GM12878 (cell line): Measurements from ENCODE around the gene AHCY. TPM values are rescaled to one million over a fixed set of nuclear protein-coding genes. Genes with fewer than 3 reads are reported as not detected.

Experiments used
- ATAC-seq: fragments of 200-7000 bp; cut with Tn5 transposase; 3 replicates; pipeline ENCODE4 v1.9.1; 2020; ENCODE audit warnings: mild to moderate bottlenecking, moderate library complexity
- BruUV-seq: library from RNA; stranded (reverse); fragments of 400-500 nt; replicated peaks from 2 replicates; lab custom pipeline; 2021; lab: Mats Ljungman, UMichigan
- CTCF ChIA-PET: fragments of 300-600 bp; sonication (Branson Sonifier 250); formaldehyde crosslinking; extraction: SDS; loops from one replicate; lab custom pipeline; 2021; ENCODE audit warnings: inconsistent platforms; lab: Yijun Ruan, JAX
- POLR2A ChIA-PET: fragments of 350-600 bp; formaldehyde crosslinking; extraction: SDS; loops from one replicate; lab custom pipeline; 2021; ENCODE audit warnings: inconsistent platforms; lab: Charles Lee
- RAD21 ChIA-PET: fragments of 300-600 bp; sonication (Branson Sonifier 250); formaldehyde crosslinking; loops from one replicate; lab custom pipeline; 2023; ENCODE audit warnings: antibody characterized with exemption; ENCODE audit not compliant: unreplicated experiment; lab: Charles Lee
- SMC1A ChIA-PET: fragments of 300-600 bp; sonication (Branson Sonifier 250); formaldehyde crosslinking; loops from one replicate; lab custom pipeline; 2023; ENCODE audit not compliant: unreplicated experiment, uncharacterized antibody; lab: Charles Lee
- DNase-seq: peaks from one replicate; pipeline ENCODE4 v3.0.0-alpha.2; 2011; ENCODE audit warnings: low read depth, low spot score
- FAIRE-seq: peaks from 3 replicates; lab custom pipeline; 2011; peaks lifted over from hg19 to GRCh38; lab: Jason Lieb, UNC
- H2AFZ ChIP-seq: 2 replicates; pipeline ENCODE4 v1.6.0; 2011; ENCODE audit warnings: low read depth, low read length, control low read depth; ENCODE audit not compliant: control insufficient read depth
- H3K27ac ChIP-seq: 2 replicates; pipeline ENCODE4 v1.5.1; 2011; ENCODE audit warnings: control low read depth; ENCODE audit not compliant: control insufficient read depth, insufficient read depth
- H3K27me3 ChIP-seq, 2 experiments: replicated peaks in 1 of 2; 2 replicates each; pipeline versions ENCODE4 v1.6.0 to v1.6.1; 2011; ENCODE audit warnings: low read length in 1 of 2; ENCODE audit not compliant: control insufficient read depth in 2 of 2, insufficient read depth in 2 of 2
- H3K36me3 ChIP-seq, 2 experiments: 2 replicates each; pipeline ENCODE4 v1.5.1; 2011; ENCODE audit warnings: low read length in 1 of 2; ENCODE audit not compliant: control insufficient read depth in 2 of 2, insufficient read depth in 2 of 2
- H3K4me1 ChIP-seq: 2 replicates; pipeline ENCODE4 v1.6.1; 2011; ENCODE audit warnings: mild to moderate bottlenecking, low read length, moderate library complexity, mixed read lengths; ENCODE audit not compliant: control insufficient read depth, insufficient read depth
- H3K4me2 ChIP-seq: 2 replicates; pipeline ENCODE4 v1.6.0; 2011; ENCODE audit warnings: control low read depth; ENCODE audit not compliant: control insufficient read depth, insufficient read depth
- H3K4me3 ChIP-seq: fragments of 200-600 bp; sonication (generic); 2 replicates; pipeline ENCODE4 v1.5.1; 2016
- H3K79me2 ChIP-seq: 2 replicates; pipeline ENCODE4 v1.6.0; 2011; ENCODE audit warnings: low read length; ENCODE audit not compliant: control insufficient read depth, insufficient read depth
- H3K9ac ChIP-seq: 2 replicates; pipeline ENCODE4 v1.8.0; 2011; ENCODE audit warnings: low read length, control low read depth, mixed read lengths; ENCODE audit not compliant: control insufficient read depth, insufficient read depth
- H3K9me3 ChIP-seq: replicated peaks from 3 replicates; pipeline ENCODE4 v1.5.1; 2011; ENCODE audit warnings: mild to moderate bottlenecking, low read length; ENCODE audit not compliant: control insufficient read depth, insufficient read depth
- H4K20me1 ChIP-seq: 2 replicates; pipeline ENCODE4 v1.6.0; 2011; ENCODE audit not compliant: control insufficient read depth, insufficient read depth
- BCL11A ChIP-seq: IDR thresholded peaks from 2 replicates; pipeline ENCODE4 v1.6.1; 2011; ENCODE audit warnings: low read depth, low read length
- ETV6 ChIP-seq, 2 experiments: fragments of 450-650 bp in 1 of 2; IDR thresholded peaks in 1 of 2; conservative IDR thresholded peaks in 1 of 2; 2 replicates each; pipeline ENCODE4 v1.6.1; 2014; ENCODE audit warnings: antibody characterized with exemption in 1 of 2, borderline replicate concordance in 1 of 2, low read depth in 1 of 2, mild to moderate bottlenecking in 1 of 2, moderate library complexity in 1 of 2
- FOXK2 ChIP-seq: fragments of 450-650 bp; IDR thresholded peaks from 2 replicates; pipeline ENCODE4 v1.6.1; 2017; ENCODE audit warnings: mild to moderate bottlenecking, moderate library complexity
- IKZF2 ChIP-seq, 2 experiments: fragments of 450-650 bp; IDR thresholded peaks; 2 replicates each; pipeline ENCODE4 v1.6.1; 2017; ENCODE audit warnings: mild to moderate bottlenecking in 2 of 2, moderate library complexity in 2 of 2
- MXI1 ChIP-seq: fragments of 150-350 bp; IDR thresholded peaks from 2 replicates; pipeline ENCODE4 v1.6.1; 2011; ENCODE audit warnings: low read depth, mild to moderate bottlenecking, inconsistent platforms, low read length, improper control_type of control experiment
- NBN ChIP-seq: fragments of 450-650 bp; IDR thresholded peaks from 2 replicates; pipeline ENCODE4 v1.6.1; 2016
- WGBS: methylation state at CpG from one replicate; pipeline ENCODE4 v1.1.6; 2016; ENCODE audit warnings: low lambda C conversion rate; ENCODE audit not compliant: insufficient replicate concordance, insufficient coverage; ENCODE audit errors: missing lambda C conversion rate; 5-methylcytosine and 5-hydroxymethylcytosine counted together
- in situ Hi-C: fragments of 300-500 bp; cut with MboI; formaldehyde crosslinking; loops from 9 replicates; pipeline ENCODE4 v1.14.3; 2018; ENCODE audit warnings: mixed read lengths
- intact Hi-C: fragments of 100-400 bp; cut with micrococcal nuclease; formaldehyde crosslinking; loops from one replicate; pipeline ENCODE4 v1.14.2; 2022; ENCODE audit not compliant: unreplicated experiment
- polyA plus RNA-seq, 11 experiments: library from polyadenylated mRNA; depleted of rRNA in 4 of 11; unstranded in 6 of 11; stranded (reverse) in 5 of 11; fragments of >200 nt; fragmentation: Nextera tagmentation in 4 of 11; fragmentation: Illumina TruSeq in 1 of 11; extraction: Ambion mirVana in 4 of 11; extraction: Trizol in 1 of 11; gene quantifications; 1 replicate in 1 of 11; 2 replicates in 10 of 11; pipeline versions ENCODE4 v1.2.1 to v1.2.3, GENCODE V29; 2011 to 2016; ENCODE audit warnings: inconsistent platforms in 2 of 11, missing spikeins in 2 of 11, low read depth in 1 of 11
- total RNA-seq, 4 experiments: library from RNA; depleted of rRNA in 3 of 4; stranded (reverse); fragments of >200 nt in 3 of 4; fragmentation: Illumina TruSeq in 1 of 4; extraction: Trizol in 1 of 4; gene quantifications; 2 replicates each; pipeline versions ENCODE4 v1.2.1 to v1.2.3, GENCODE V29; 2013 to 2021

AHCY gene
- total and polyA plus RNA-seq, 10 of the 15 experiments (the other 5 are each of a cell fraction or from before 2014, with no cell fraction given): 84.9 to 223 (median 181) TPM

DNA sequence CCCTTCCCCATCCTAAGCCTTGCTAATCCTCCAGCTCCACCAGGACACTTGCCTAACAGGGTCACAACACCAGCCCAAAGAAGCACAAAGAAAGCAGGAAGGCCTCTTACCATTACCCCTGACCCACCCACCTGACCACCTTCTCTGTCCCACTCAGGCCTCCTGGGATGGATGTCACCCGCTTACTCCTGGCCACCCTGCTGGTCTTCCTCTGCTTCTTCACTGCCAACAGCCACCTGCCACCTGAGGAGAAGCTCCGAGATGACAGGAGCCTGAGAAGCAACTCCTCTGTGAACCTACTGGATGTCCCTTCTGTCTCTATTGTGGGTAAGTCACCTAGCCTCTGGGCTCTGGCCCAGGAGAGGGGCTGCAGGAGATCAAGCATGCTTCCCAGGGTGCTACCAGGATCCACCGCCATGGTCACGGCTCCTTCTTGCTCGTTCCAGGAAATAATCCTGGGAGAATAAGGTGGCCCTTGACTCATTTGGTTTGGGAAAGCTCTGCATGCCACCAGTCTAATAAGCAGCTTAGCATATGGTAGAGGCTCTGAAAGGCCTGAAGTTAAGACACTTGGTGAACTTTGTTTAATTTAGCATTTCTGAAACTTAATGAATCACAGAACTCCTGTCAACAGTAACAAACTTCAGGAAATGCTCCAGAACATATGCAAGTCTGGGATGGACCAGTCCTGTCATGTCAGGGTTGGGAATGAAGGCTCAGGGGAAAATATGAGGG lies 42.8 kb downstream of the AHCY start:
- ChIA-PET SMC1A (no interaction called here), CTCF (interaction anchor here (0.6 to 0.7 kb wide), 2 partner anchors 96 to 222 kb away, joined by 3 read pairs; no protein-coding TSS in a partner anchor), RAD21 (no interaction called here), POLR2A (interaction anchor here (0.6 kb wide), 1 partner anchor 45 kb away, joined by 4 read pairs; no protein-coding TSS in a partner anchor)
- WGBS: 82% methylated on average over 5 of the region's 5 CpGs
- Histone ChIP-seq H3K27ac (no peak overlapping the region), H3K4me2 (no peak overlapping the region), H3K4me1 (peaks cover 5% of the 10 kb centered on the region; the same call in 1 of the 2 replicates), H4K20me1 (no peaks in the 10 kb centered on the region), H3K9me3 (no peaks in the 10 kb centered on the region), H2AFZ (no peak overlapping the region), H3K27me3 (no peaks in the 10 kb centered on the region), H3K4me3 (no peak overlapping the region), H3K36me3 (no peaks in the 10 kb centered on the region), H3K9ac (no peak overlapping the region), H3K79me2 (no peaks in the 10 kb centered on the region)
- BruUV-seq: no TSS peak
- ATAC-seq (no peak), DNase-seq (no peak), FAIRE-seq (no peak)
- intact Hi-C loops (no loop called here), in situ Hi-C loops (no loop called here)
- TF ChIP-seq BCL11A (no peak), FOXK2 (peak; percentile 24; the same call in 1 of the 2 replicates)

- Histone ChIP-seq H4K20me1 (no peaks in the 10 kb centered on the region), H3K36me3 (no peaks in the 10 kb centered on the region), H3K79me2 (no peaks in the 10 kb centered on the region), H2AFZ (no peak overlapping the region), H3K9ac (no peak overlapping the region), H3K4me2 (no peak overlapping the region), H3K4me1 (no peaks in the 10 kb centered on the region), H3K4me3 (no peak overlapping the region), H3K9me3 (no peaks in the 10 kb centered on the region), H3K27me3 (no peaks in the 10 kb centered on the region), H3K27ac (no peak overlapping the region)
- 71% methylated on average over 5 of the region's 5 CpGs for WGBS
- FAIRE-seq (no peak), ATAC-seq (no peak), DNase-seq (no peak)
- TF ChIP-seq MXI1 (no peak), NBN (no peak), IKZF2 (IDR thresholded peaks at IDR 0.05) (no peak), ETV6 (conservative IDR thresholded peaks at IDR 0.05 in 1 of 2, IDR thresholded peaks at IDR 0.05 in 1 of 2; ENCODE audit: borderline replicate concordance in 1 of 2, low read depth in 1 of 2) (no peak)
- in situ Hi-C loops: no loop called here
- ChIA-PET SMC1A (interaction anchor here (0.8 to 1.6 kb wide), 4 partner anchors 9 to 259 kb away, joined by 3 to 5 read pairs (median 3); no protein-coding TSS in a partner anchor), RAD21 (interaction anchor here (0.7 to 3.1 kb wide), 3 partner anchors 10 to 513 kb away, joined by 4 to 14 read pairs (median 5); no protein-coding TSS in a partner anchor), POLR2A (interaction anchor here (0.5 kb wide), 1 partner anchor 36 kb away, joined by 5 read pairs; no protein-coding TSS in a partner anchor), CTCF (interaction anchor here (0.6 to 2.3 kb wide), 9 partner anchors 9 to 308 kb away, joined by 3 to 10 read pairs (median 3); partner anchors contain the start of gene ASIP)
- no TSS peak for BruUV-seq
- intact Hi-C loops: no loop called here
Observed at GRCh38 chr20:34256629-34257124, 46.5 kb downstream of the AHCY start.
